ENCODE data around the gene IFNAR2. TPM values are rescaled to one million over a fixed set of nuclear protein-coding genes. Genes with fewer than 3 reads are reported as not detected.

IFNAR2 gene
- polyA plus RNA-seq, 1 experiment, result 10.3 TPM

- peaks cover 4% of the 10 kb centered on the region for H3K36me3 ChIP-seq (ENCODE audit: control insufficient read depth, insufficient read depth, low read length)
- no peak overlapping the region for H3K4me3 ChIP-seq (ENCODE audit: low read depth, low read length)
- POLR2A ChIA-PET, result no interaction called here
- CTCF ChIA-PET, result interaction anchor here (0.6 kb wide), 1 partner anchor 172 kb away, joined by 3 read pairs; no protein-coding TSS in a partner anchor
- TF ChIP-seq CTCF (IDR thresholded peaks at IDR 0.05; ENCODE audit: insufficient read depth, low read depth, low read length), result no peak
- no peaks in the 10 kb centered on the region for H3K27me3 ChIP-seq (ENCODE audit: control insufficient read depth, insufficient read depth, low read length)
- no peak for DNase-seq (ENCODE audit: low read depth)
Observed at GRCh38 chr21:33262921-33263320, 33.2 kb downstream of the IFNAR2 start.

- POLR2A ChIA-PET, result no interaction called here
- Histone ChIP-seq H3K27me3 (ENCODE audit: control insufficient read depth, insufficient read depth, low read length) (no peaks in the 10 kb centered on the region), H3K36me3 (ENCODE audit: control insufficient read depth, insufficient read depth, low read length) (peaks cover 9% of the 10 kb centered on the region), H3K4me3 (ENCODE audit: low read depth, low read length) (no peak overlapping the region)
- CTCF ChIA-PET, result no interaction called here
- no peak for DNase-seq (ENCODE audit: low read depth)
- TF ChIP-seq CTCF (IDR thresholded peaks at IDR 0.05; ENCODE audit: insufficient read depth, low read depth, low read length), result no peak
Observed at GRCh38 chr21:33264561-33264960, 34.8 kb downstream of the IFNAR2 start.

- ChIA-PET CTCF (interaction anchor here (0.6 to 1.5 kb wide), 2 partner anchors 34 to 218 kb away, joined by 3 read pairs; no protein-coding TSS in a partner anchor), POLR2A (interaction anchor here (0.6 kb wide), 1 partner anchor 59 kb away, joined by 4 read pairs; the partner anchor contains the start of gene IFNAR1)
- no peak for DNase-seq (ENCODE audit: low read depth)
- no peak for TF ChIP-seq CTCF (IDR thresholded peaks at IDR 0.05; ENCODE audit: insufficient read depth, low read depth, low read length)
- Histone ChIP-seq H3K27me3 (ENCODE audit: control insufficient read depth, insufficient read depth, low read length) (no peaks in the 10 kb centered on the region), H3K36me3 (ENCODE audit: control insufficient read depth, insufficient read depth, low read length) (peaks cover 9% of the 10 kb centered on the region), H3K4me3 (ENCODE audit: low read depth, low read length) (peak overlapping the region; percentile 92)
Observed at GRCh38 chr21:33265664-33266049, 35.9 kb downstream of the IFNAR2 start.

GRCh38 chr21:33266050-33266788 is 36.5 kb downstream of the IFNAR2 start, which contains the start of gene IL10RB:
IL10RB (plus strand) TSS chr21:33266367; CDS start chr21:33266466, 99 bp downstream.
- ChIA-PET POLR2A (interaction anchor here (0.6 kb wide), 3 partner anchors 58 to 1358 kb away, joined by 3 to 4 read pairs (median 4); partner anchors contain the start of gene IFNAR1), CTCF (interaction anchor here (1.5 kb wide), 1 partner anchor 34 kb away, joined by 3 read pairs; no protein-coding TSS in a partner anchor)
- peaks cover 9% of the 10 kb centered on the region for H3K36me3 ChIP-seq (ENCODE audit: control insufficient read depth, insufficient read depth, low read length)
- no peak for TF ChIP-seq CTCF (IDR thresholded peaks at IDR 0.05; ENCODE audit: insufficient read depth, low read depth, low read length)
- no peak for DNase-seq (ENCODE audit: low read depth)
- H3K4me3 ChIP-seq (ENCODE audit: low read depth, low read length), result peak within 1 kb of the TSS; percentile 92
- no peaks in the 10 kb centered on the region for H3K27me3 ChIP-seq (ENCODE audit: control insufficient read depth, insufficient read depth, low read length)

- ChIA-PET POLR2A (interaction anchor here (0.6 kb wide), 2 partner anchors 70 to 1359 kb away, joined by 3 to 4 read pairs; no protein-coding TSS in a partner anchor), CTCF (interaction anchor here (0.6 to 1.5 kb wide), 2 partner anchors 35 to 179 kb away, joined by 3 read pairs; no protein-coding TSS in a partner anchor)
- H3K27me3 ChIP-seq (ENCODE audit: control insufficient read depth, insufficient read depth, low read length), result no peaks in the 10 kb centered on the region
- H3K4me3 ChIP-seq (ENCODE audit: low read depth, low read length), result peak overlapping the region; percentile 92
- no peak for TF ChIP-seq CTCF (IDR thresholded peaks at IDR 0.05; ENCODE audit: insufficient read depth, low read depth, low read length)
- peaks cover 9% of the 10 kb centered on the region for H3K36me3 ChIP-seq (ENCODE audit: control insufficient read depth, insufficient read depth, low read length)
- DNase-seq (ENCODE audit: low read depth), result no peak
Observed at GRCh38 chr21:33266789-33267135, 37.0 kb downstream of the IFNAR2 start.
